HPDE6-E6E7 (cell line): ENCODE measurements around the gene ATP11C.
"Not testable (repeated sequence)": the region's sequence is repeated elsewhere in the genome, so short reads cannot be mapped to it uniquely, and the experiment has no call there.

Source experiments
- DNase-seq: peaks from one replicate; pipeline ENCODE4 v3.0.0; 2011; ENCODE audit warnings: missing footprints; ENCODE audit errors: extremely low spot score

The ATP11C gene

DNA sequence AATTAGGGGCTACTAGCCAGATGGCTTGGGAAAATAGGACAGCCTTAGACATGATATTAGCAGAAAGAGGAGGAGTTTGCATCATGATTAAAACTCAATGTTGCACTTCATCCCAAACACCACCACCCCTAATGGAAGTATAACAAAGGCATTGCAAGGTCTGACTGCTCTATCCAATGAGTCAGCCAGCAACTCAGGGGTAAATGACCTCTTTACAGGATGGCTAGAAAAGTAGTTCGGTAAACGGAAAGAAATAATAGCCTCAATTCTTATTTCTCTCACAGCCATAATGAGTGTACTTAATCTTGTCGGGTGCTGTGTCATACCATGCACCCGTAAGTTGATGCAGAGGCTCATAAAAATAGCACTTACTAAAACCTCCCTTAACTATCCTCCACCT, 76.0 kb downstream of the ATP11C start:
- not testable (repeated sequence) for DNase-seq

DNA sequence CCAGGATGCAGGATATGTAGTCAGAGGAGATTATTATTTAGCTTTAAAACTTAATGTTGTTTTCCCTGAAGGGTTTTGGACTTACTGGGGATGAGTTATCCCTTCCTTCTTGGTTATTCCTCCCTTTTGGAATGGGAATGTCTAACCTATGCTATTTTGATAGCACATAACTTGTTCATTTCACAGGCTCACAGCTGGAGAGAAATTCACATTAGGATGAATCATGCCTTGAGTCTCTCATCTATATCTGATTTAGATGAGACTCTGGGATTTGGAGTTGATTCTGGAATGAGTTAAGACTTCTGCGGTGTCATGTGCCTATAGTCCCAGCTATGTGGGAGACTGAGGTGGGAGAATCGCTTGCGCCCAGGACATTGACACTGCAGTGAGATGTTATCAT, 81.1 kb downstream of the ATP11C start:
- DNase-seq, result no peak

DNA sequence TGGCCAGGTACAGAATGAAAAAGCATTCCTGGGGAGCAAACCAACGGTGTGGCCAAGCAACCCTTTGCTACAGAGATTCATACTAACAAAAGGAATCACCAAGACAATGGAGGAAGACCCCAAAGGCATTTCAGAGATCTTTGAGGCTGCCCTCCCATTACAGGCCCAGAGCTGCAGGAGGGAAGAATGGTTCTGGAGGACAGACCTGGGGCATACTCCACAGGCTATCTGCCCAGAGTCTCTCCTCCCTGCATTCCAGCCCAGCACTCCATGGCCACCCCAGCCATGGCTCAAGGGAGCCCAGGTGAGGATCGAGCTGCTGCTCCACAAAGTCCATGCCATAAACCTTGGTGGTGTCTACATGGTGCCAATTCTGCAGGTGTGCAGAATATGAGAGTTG, 81.9 kb downstream of the ATP11C start:
- DNase-seq, result no peak

DNA sequence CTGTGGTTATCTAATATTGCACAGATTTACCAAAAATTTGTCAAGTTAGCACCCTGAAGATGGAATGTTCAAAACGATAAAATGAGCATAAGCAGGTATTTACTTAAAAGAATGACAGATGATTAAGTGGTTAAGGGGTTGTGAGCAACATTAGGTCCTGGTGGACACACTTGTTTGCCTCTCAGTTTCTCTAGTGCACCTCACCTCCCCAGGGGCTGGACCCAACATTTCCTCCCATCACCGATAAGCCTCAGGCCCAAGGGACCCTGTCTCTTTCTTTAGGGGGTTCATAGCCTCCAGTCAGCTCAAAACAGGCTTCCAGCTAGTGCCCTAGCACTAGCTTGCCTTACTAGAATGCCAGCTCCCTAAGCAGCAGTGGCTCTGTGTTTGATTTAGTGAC, 88.0 kb downstream of the ATP11C start:
- DNase-seq, result no peak

DNA sequence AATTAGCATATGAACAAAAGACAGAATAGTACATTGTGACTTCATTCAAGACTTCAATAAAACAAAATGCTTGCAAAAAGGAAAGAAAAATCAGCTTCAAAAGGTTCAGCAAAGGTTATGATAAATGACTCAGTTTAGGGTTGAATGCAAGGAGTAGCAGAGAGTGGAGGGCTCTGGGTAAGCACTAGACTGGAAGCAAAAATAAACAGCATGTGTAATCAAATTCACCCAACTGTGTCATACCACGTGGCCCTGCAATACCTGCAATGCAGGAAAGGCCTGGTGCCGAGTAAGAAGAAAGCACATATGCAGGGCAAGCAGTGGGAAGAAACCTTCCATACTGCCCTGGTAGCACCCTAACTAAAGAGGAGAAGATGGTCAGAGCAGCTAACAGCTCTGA, 88.7 kb downstream of the ATP11C start:
- no peak for DNase-seq

DNA sequence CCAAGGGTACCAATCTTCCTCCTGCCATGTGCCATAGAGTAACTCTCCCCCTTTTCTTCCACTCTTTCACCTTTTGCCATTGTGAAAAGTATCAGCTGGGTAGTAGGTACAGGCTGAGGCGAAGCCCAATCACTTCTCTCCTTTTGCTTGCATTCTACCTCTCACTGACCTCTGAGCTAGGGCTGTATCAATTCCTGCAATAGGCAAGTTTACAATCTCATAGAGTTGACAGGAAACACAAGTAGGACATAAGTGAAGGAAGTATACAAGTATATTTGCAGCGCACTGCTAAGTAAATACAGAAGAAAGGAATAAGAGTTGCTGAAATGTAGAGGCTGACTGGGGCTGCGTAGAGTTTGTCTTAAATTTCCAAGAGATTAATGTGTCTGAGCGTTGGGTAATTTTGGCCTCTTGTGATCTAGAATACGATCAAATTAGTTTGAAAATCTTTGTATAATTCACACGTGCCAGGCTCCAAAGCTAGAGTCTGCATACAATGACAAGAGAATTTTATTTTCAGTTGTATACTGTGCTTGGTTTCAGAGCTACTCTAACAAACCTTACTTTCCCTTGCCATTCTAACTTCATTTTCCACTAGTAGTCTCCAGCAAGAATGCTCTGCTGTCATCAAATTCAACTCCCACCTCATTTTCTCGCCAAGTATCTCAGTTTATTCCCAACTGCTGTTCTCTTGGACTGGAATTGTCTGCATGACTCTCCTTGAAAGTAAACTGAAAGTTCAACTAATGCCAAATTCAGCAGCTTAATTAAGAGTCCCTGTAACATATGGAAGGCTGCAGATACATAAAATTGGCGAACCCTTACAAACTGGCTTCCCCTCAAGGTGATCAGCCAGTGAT, 90.3 kb downstream of the ATP11C start:
- DNase-seq, result no peak

DNA sequence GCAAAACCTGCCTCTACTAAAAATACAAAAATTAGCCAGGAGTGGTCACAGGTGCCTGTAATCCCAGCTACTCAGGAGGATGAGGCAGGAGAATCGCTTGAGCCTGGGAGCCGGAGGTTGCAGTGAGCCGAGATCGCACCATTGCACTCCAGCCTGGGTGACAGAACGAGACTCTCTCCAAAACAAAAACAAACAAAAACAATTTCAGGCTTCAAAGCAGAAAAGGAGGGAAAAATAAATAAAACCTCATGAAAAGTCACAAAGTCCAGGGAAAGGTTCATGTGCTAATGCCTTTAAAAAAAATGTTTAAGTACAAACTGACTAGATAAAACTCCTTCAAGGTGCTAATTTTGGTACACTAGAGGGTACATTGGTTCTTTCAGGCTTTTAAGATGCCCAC, 96.5 kb downstream of the ATP11C start:
- not testable (repeated sequence) for DNase-seq

DNA sequence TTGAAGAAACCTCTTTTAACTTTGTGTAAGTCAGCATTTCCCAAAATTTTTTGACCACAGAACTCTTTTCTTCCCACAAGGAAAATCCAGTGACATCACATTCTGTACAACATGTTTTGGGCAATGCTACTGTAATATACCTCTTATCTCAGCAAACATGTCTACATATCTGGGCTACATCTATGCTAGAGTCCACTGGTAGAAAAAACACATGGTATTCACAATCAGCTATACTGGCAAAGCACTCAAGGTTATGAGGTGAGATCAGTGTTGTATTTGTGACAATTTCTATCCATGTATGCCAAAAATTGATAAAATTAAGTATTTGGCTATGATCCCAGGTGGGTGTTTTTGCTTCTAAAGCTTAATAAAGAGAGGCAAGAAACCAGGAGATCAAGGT, 98.0 kb downstream of the ATP11C start:
- DNase-seq, result no peak

DNA sequence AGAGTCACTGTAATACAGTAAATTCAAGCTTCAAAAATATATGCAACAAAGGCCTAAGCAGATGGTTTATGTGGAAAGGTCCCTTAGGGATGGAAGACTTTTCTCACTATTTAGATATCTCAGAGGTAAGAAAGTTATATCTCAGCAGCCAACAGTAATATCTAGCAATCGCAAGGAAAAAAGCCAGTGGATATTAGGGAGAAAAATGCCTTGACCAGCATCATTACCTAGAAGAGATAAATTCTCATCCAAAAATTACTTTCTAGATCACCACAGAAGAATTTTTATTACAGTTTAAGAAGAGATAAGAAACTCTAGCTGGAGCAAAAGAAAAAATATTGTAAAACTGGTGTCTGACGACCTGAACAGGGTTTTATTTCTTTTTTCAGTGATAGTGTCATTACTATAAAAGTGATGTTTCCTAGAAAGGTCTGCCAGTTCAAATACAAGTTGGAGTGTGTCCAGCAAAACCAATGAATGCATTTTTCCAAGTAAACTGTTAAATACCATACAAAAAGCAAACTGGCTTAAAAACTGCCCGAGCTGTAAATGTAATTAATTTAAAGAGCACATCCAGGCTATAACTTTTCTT, 100.0 kb downstream of the ATP11C start:
- no peak for DNase-seq

DNA sequence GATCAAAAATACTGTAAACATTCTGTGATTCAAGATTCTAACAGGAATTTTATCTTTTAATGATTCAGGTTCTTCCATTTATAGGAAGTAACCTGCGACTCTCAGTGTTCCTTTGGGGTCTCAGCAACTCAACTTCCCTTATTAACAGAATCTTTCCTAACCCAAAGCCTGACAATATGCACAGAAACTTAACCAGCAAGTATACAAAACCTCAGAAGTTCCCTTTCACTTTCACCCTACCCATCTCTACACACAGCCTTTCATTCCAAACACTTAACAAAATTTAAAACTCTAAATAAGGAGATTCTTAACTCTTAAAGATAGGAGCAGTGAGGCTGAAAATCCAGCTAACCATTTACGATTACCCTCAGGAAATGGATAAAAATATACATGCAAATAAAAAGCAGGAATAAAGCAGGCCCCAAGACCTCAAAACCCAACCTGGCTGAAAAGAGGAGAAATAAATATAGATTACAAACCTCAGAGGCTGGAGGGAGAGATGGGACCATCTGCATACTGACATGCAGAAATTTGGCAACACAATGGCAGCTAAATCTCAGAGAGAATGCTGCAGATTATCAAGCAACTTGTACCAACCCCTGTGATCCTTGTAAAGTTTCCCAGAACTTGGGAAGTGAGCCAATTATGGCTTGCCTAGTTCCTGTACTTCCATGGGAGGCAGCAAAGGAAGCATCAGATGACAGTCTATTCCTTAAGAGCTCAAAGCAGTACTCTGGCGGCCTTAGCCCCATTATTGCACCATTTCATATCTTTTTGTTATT, 101.0 kb downstream of the ATP11C start:
- no peak for DNase-seq

DNA sequence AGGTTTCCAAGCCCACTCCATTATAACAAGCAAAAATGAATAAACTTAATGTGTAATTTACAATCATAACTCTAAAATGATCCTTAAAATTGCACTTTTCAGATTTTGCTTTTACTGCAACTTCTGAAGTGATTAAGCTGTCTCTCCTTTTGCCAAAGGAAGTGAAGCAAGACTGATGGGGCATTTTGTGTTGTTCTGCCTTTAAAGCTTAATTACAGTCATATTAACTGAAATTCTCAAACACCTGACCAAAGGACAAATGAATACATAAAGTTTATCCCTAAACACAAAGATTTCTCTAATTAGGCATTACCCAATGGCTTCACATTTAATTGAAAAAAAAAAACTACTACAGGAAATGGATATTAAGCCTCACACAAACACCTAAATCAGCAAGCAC, 101.8 kb downstream of the ATP11C start:
- DNase-seq, result no peak

DNA sequence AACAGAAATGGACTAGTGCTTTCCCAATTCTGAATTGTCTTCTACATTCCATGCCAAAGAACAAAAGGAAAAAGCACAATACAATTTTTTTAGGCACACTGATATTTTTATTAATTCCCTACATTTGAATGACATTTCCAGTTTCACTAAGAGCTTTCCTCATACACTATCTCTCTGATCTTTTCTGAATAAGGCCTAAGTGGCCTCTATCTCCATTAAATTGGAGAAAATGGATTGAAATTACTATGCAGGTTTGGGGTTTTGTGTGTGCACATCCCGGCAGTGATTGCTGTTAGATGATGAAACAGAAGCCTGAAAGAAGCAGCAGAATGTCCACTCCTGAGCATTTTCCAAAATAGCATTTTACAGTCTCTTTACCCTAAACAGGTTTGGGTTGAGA, 104.0 kb downstream of the ATP11C start:
- no peak for DNase-seq

DNA sequence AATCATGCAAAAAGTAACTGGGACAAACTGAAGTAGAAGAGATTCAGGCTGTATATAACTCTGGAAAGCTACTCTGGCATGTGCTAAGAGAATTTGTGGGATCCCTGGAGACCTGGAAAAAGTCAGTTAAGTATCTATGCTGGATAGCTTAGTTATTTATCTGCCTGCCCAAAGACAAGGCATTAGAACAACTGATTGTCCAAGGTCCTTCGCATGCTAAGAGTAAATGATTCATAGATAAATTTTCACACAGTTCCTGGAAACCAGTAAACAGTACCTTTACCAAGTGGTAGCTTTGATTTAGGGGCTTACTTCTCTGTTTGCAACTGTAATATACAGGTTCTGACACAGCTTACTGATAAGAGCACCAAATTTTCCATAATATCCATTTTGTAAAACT, 104.8 kb downstream of the ATP11C start:
- DNase-seq, result no peak

DNA sequence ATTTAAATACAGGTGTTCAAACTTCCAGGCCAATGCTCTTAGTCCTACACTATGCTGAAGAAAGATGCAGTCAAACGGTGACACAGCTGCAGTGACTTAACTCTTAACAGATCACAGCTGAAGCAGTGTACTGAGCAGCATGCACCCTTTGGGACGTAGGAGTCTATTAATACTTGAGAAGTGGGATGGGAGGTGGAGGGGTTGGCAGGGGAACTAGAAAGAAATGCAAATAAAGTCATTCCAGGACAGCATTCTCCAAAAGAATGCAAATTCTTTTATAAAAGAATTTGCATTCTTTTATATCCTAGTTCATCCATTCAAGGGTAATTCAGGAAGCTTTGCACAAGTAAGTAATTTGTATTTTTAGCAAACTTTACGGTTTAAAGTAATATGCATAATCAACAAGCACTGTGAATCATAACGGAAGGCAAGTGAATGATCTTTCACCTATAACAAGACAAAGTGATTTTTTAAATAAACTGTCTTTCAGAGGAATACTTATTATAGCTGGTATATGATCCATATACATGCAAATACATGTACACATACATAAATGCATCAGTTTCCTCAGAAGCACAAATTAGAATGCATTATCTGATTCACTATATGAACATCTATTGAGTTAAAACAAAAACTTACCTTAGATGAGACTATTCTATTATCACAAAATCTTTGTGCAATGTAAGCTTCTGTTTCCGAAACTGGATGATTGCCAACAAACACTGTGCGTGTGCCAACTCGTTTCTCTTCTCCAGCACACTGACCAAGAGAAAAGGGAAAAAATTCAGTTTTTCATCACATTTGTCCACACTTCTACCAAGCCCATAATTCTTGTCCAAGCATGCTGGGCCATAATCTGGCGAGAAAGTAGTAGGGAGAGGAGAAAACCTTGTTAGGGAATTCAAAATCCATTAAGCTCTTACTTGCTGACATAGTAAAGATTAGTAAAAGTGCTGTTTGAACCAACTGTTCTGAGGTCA, 106.5 kb downstream of the ATP11C start:
- no peak for DNase-seq

DNA sequence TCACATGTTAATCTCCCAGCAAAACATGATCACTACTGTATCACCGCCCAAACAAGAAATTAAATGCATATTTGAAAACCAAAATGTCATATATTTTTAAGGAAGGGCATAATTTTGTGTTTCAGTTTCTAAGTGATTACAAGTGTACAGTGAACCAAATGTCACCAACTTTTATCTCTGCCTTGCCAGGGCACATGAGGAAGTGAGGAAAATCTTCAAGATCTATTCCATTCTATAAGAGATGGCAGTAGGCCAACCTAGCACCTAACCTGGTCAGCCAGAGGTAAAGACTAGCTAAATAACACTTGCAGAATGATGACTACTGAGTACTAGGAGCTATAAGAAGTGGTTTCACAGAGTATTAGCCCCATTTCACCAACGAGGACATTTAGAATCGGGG, 107.2 kb downstream of the ATP11C start:
- DNase-seq, result no peak

DNA sequence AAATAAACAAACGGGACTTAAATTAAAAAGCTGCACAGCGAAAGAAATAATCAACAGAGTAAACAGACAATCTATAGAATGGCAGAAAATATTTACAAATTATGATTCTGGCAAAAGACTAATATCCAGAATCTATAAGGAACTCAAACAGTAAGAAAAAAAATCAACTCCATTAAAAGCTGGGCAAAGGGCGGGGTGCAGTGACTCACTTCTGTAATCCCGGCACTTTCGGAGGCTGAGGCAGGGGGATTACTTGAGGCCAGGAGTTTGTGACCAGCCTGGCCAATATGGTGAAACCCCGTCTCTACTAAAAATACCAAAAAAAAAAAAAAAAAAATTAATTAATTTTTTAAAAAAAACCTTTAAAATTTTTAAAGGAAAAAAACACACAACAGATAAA, 109.0 kb downstream of the ATP11C start:
- no peak for DNase-seq

DNA sequence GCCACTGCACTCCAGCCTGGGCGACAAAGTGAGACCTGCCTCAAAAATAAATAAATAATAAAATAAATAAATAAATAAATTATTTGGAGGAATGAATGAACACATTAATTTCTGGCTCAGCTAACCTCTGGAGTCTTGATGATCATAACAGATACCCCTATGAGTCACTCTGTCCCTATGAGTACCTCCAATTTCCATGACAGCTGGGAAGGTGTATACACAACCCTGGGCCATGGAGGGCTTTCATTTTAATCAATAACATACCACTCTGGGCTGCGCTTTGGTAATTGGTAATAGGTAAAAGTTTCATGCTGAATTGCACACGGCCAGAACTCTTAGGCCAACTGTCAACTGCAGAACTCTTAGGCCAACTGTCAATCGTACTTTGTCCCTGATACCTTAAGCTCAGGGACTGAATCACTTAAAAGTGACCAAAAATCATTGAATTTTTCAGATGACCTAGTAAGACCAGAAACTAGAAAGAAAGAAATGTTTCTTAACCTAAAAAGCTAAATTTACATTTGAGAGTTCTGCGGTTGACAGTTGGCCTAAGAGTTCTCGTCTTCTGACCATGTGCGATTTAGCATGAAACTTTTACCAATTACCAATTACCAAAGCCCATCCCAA, 112.4 kb downstream of the ATP11C start:
- DNase-seq, result no peak

DNA sequence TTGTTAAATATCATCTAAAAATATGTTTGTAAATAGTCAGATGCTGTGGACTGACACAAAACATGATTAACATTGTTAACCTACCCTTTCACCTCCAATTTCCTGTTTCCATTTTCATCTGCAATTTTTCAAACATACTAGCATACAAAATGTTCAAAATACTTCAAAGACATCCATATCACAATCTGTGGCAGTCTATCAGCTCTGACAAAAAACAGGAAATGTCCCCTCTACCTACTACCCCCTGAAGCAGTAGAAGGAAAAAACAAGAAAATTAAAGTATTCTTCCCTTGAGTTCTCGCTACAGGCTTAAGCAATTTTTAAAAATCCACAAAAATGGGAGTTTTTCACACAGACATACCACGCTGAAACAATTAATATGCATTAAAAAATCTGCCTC, 116.6 kb downstream of the ATP11C start:
- no peak for DNase-seq

DNA sequence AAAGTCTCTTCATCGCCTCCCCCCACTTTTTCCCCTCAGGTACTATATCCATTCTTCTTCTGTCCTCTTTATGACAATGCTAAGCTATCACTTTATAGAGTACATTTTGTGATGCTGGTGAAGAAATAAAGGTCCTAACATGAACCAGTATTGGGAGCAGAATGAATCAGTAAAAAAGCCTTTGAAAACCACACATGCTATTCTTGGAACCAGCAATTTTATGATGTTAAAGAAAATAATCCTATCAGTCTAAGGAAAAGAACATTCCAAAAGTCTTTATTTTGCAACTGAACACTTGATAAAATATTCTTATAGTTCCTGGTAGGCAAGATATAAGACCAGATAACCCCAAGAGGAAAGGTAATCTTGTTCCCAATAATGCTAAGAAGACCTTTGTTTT, 117.1 kb downstream of the ATP11C start:
- no peak for DNase-seq

DNA sequence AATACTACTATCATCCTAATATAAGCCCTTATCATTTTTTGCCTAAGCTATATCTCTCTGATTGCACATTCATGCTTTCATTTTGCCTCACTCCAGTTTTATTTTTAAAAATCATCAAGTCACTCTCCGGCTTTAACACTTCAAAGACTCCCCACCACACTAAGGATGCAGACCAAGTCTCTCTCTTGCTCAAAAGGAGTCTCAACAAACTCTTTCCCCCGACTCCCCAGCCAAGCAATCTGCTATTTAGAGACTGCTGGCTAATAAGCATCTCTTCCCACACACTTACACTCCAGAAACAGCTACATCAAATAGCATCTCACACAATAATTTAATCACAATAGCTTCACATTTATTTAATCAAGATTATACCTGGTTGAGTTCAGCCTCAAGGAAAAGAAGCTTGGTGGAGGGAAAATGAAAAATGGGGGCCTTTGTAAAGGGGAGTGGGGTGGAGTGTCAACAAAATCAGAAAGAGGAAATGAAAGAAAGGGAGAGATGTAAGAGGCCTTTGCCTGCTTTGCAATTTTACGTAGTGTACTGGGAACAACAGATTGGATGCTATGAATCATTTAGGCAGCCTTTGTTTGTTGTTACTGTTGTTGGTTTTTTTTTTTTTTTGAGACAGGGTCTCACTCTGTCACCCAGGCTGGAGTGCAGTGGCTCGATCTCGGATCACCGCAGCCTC, 120.8 kb downstream of the ATP11C start:
- no peak for DNase-seq

DNA sequence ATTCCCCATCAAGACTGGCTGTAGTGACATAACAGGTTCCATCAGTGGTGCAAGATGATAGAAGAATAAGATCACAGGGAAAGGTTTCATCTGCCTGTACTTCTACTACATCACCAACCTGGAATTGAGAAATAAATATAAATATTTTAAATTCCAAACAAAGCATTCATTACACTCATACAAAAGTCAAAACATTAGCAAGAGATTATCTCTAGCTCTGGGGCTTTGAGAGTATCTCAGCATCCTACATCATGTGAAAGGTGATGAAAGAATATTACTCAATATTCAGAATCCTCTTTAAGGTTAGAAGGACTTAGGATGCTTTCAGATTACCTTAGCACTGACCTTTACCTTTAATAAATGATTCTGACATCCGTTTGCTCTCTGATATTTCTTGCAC, 128.4 kb downstream of the ATP11C start:
- no peak for DNase-seq
